Medulla oblongata (tissue), 1 donor: Measurements from ENCODE around the gene RPS28.
"Not testable (repeated sequence)": the region's sequence is repeated elsewhere in the genome, so short reads cannot be mapped to it uniquely, and the experiment has no call there.

ENCODE experiments used
- DNase-seq: peaks from one replicate; pipeline ENCODE4 v3.0.0-alpha.2; 2015; ENCODE audit errors: extremely low spot score

RPS28 gene

GRCh38 chr19:8321067-8321985 is at the start of gene RPS28, which contains the start of gene NDUFA7:
Gene RPS28, plus strand, starts transcription at chr19:8321496. Its CDS starts 35 bp downstream, at chr19:8321531.
Gene NDUFA7, minus strand, starts transcription at chr19:8321375. Its CDS starts 17 bp downstream, at chr19:8321358.
- peak; percentile 97 for DNase-seq

DNA sequence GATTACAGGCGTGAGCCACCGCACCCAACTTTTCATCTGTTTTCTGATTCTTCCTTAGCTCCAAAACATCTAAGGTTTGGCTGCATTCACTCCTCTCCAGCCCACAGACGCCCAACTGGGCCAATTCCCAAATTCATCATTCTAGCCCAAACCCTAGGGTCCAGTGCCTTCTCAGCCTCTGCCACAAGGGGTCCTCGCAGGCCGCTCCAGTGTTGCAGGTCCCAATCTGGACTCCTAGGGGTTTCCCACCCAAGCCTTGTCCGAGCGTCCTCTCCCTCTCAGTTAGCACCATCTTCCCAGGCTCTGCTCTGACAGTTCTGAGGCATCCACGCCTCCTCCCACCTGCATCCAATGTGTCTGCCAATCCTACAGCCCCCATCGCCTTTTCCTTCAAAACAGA is 44.8 kb upstream of the RPS28 start:
- DNase-seq = not testable (repeated sequence)

DNA sequence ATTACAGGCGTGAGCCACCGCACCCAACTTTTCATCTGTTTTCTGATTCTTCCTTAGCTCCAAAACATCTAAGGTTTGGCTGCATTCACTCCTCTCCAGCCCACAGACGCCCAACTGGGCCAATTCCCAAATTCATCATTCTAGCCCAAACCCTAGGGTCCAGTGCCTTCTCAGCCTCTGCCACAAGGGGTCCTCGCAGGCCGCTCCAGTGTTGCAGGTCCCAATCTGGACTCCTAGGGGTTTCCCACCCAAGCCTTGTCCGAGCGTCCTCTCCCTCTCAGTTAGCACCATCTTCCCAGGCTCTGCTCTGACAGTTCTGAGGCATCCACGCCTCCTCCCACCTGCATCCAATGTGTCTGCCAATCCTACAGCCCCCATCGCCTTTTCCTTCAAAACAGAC is 30.0 kb upstream of the RPS28 start:
- not testable (repeated sequence) for DNase-seq

GRCh38 chr19:8302357-8302691 is 19.0 kb upstream of the RPS28 start:
- no peak for DNase-seq

DNA sequence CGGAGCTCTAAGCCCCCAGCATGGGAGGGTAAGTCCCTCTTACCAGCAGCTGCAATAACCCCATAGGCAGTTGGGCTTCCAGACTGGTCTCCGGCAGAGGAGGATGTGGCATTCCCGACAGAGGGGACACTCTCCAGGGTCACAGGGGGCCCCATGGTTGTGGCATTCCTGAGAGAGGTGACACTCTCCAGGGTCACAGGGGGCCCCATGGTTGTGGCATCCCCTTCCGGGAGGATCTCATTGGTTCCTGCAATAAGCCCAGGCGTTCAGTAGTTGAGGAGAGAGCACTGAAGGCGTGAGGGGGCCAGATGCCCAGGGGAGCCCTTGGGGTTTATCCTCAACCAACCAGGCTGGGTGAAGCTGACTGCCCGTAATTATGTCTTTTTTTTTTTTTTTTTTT is 18.6 kb upstream of the RPS28 start:
- no peak for DNase-seq

DNA sequence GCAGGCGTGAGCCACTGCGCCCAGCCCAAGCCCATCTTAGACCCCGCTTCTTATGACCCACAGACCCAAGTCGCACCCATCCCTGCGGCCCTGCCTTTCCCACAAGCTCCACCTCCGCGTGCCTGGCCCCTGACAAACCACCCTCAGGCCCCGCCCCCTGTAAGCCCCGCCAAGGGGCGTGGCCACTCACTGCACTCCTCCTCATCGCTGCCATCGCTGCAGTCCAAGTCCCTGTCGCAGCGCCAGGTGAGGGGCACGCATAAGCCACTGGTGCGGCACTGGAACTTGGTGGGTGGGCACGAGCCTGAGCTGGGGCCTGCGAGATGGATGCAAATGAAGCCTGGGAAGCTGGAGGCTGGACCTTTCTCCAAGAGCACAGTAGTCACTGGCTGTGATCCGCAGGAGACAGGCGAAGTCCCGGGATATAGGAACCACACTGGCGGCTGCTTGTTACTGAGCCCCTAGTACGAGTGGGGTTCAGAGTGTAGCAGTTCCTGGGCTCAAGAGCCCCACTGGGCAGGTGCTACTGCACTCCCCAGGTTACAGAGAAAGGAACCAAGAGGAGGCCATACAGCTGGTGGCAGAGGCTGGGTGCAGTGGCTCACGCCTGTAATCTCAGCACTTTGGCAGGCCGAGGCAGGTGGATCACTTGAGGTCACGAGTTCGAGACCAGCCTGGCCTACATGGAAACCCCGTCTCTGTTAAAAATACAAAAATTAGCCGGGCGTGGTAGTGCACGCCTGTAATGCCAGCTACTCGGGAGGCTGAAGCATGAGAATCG is 16.3 kb upstream of the RPS28 start:
- DNase-seq = no peak

- DNase-seq = no peak
Measured at GRCh38 chr19:8305798-8306197, 15.5 kb upstream of the RPS28 start.

GRCh38 chr19:8306235-8307054 is 14.9 kb upstream of the RPS28 start:
- DNase-seq = no peak

DNA sequence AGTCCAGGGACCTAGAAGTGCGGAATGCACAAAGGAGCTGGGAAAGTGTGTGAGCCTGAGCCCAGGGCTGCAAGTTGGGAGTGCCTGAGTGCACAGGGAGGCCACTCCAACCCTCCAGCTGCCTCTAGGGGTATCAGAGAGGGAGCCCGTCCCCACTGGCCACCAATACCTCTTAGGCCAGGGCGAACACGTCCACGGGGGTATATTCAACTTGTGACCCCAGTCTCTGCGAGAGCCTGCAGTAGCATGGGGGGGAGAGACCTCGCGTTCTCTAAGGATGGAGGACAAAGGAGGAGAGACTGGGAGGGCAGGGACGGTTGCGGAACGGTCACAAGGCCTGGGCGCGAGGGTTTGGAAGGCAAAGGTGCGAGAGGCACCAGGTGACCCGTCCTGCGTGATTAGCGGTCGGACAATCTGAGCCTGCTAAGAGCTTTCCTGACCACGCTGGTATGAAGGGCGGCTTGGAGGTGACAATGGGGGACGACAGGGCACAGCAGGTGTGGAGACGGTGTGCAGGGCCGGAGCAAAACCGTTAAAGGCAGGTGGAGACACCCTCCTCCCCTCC is 13.8 kb upstream of the RPS28 start:
- no peak for DNase-seq

DNA sequence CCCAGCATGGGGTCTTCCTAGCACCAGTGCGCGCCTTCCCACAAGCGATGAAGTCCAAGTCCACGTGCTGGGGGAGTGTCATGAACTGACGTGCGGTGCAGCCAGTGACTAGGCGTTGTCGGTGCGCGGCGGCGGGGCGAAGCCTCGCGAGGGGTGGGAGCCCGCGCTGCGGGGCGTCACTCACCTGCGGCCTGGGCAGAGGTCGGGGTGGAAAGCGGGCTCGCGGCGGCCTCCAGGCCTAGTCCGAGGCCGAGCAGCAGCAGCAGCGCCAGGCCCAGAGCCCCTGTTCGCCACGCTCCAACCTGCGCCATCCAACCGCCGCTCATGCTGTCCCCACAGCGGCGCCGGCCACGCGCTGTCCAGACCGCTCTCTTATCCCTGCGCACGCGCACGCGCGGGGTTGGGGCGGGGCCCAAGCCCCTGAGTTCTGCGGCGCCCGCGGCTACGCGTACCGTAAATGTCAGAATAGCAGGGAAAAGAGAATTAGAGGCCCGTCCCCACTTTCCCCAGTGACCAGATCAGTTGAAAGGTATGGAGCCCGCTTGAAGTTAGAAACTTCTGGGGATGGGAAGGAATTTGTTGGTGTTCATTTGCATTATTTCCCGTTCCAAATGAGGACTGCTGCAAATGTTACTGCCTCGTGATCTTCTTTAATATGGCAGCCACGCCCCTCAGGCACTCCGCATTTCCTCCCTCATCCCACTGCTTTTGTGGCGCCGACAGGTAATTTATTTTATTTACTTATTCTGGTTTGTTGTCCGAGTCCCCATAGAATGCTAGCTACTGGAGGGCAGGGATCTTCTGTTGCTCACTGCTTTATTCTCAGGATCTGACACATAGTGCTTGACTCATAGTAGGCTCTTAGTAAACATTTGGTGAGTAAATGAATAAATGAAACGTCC is 13.1 kb upstream of the RPS28 start, which contains the start of gene CD320:
Gene CD320 (minus strand): TSS at position 394 of the 902 bp plus-strand sequence. CDS start 68 bp downstream, at position 326.
- DNase-seq = peak; percentile 94

GRCh38 chr19:8308891-8309291 is 12.4 kb upstream of the RPS28 start:
- no peak for DNase-seq

DNA sequence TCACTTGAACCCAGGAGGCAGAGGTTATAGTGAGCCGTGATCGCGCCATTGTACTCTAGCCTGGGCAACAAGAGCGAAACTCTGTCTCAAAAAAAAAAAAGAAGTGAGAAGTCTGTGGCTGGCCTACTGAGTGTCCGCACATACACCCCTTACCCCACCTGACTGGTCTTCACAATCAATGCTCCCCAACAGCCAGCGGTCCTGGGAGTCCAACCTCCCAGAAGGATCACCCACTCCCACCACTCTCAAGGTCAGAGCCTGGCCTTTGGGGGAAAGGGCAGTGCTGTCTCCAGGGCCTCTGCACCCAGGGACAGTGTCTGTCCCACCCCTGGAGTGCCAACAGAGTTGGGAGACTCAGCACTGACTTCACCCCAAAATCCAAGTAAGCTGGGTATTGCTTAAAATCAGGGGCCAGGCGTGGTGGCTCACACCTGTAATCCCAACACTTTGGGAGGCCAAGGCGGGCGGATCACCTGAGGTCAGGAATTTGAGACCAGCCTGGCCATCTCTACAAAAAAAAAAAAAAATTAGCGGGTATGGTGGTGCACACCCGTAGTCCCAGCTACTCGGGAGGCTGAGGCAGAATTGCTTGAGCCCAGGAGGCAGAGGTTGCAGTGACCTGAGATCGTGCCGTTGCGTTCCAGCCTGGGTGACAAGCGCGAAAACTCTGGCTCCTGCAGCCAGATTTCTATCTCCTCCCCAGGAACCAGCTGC is 10.8 kb upstream of the RPS28 start:
- no peak for DNase-seq

DNA sequence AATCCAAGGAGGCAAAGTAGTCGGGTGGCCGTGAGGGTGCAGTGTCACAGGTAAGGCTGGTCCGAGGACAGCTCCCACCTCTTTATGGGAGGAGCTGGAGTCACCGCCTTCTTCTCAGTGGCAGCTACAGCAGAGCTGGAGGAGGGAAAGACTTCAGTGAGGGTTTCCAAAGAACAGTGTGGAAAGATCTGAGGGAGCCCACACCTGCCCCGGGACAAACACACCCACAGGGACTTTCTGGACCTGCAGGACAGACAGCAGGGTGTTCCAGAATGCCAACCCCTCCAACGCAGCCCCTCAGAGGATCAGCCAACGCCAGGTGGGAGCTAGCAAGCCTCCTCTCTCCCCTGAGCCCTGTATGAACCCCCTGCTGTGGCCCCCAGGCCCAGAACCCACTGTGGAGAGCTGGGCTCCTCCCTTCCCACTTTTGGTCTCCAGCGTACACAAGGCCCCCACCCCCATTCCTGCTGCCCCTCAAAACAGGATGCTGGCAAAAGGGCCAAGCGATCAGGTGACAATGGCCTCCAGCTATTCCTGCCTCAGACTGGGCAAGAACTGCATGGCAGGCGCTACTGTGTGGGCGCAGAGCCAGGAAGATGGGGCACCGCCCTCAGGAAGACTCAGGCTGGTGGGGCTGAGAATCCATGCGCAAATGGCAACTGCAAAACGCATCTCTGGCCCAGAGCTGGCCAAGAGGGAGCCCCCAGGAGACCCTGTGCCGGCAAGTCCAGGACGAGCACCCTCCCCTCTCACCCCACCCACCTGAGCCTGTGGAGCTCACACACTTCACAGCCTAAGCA is 9.6 kb upstream of the RPS28 start:
- DNase-seq = no peak

- not testable (repeated sequence) for DNase-seq
Measured at GRCh38 chr19:8314981-8315640, 6.2 kb upstream of the RPS28 start.

DNA sequence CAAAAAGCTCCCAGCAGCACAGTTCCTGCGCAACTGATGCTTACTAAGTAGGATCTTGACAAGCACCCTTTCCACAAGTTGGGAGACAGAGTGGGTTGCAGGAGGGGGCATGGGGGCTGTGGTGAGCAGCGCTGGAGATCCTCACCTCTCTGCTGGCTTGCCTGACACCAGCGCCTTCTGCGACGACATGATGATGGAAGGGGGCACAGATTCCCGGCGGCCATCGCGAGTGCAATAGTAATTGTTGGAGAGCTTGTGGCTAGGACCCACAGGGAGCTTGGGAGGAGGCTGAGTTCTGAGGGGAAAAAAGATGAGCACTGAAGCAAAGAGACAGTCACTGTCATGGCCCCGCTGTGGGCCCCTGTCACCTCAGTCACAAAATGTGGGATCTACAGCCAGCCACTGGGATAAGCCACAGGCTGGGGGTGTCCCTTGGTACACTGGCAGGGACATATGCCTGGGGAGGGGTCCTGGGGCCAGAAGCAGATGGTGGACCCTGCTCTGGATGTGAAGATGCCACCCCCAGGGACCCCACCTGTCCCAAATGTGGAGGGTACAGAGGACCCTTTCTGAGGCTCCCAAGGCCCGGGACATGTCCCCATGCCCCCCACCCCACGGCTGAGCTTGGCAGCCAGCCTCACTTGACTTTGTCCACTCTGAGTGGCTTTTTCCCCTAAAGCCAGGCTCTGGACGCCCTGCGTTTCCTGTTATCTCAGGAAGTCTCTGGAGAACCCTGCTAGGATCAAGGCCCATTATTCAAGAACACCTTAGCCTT is 4.8 kb upstream of the RPS28 start:
- DNase-seq = no peak

GRCh38 chr19:8318835-8319234 is 2.5 kb upstream of the RPS28 start:
- not testable (repeated sequence) for DNase-seq

DNA sequence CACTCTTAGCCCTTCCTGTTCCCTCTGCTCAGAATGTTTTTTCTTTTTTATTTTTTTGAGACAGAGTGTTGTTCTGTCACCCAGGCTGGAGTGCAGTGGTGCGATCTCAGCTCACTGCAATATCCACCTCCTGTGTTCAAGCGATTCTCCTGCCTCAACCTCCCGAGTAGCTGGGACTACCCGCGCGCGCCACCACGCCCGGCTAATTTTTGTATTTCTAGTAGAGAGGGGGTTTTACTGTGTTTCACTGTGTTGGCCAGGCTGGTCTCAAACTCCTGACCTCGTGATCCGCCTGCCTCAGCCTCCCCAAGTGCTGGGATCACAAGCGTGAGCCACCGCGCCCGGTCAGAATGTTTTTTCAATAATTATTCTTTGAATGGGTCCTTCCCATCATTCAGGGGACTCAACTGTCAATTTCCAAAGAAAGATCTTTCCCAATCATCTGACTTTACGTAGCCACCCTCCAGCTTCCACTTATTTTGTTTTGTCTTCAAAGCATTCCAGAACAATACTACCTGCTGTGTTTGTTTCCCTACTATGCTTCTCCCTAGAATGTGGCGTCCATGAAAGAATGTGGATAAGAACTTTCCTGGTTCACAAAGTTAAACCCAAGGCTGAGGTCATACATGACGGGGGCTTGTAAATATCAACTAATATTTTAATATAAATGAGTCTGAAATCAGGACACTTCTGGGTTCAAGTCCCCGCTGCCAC is 1.3 kb upstream of the RPS28 start:
- no peak for DNase-seq
